H9 (cell line): ENCODE data around the gene PLXNA4. TPM values are rescaled to one million over a fixed set of nuclear protein-coding genes. Genes with fewer than 3 reads are reported as not detected.

Experiments used
- DNase-seq: peaks from one replicate; pipeline ENCODE4 v3.0.0-alpha.2; 2017
- H2AFZ ChIP-seq: one replicate; pipeline ENCODE4 v1.6.1; 2013; ENCODE audit warnings: mild to moderate bottlenecking, low read length, control low read depth, moderate library complexity
- H2AK5ac ChIP-seq: 2 replicates; pipeline ENCODE4 v1.6.1; 2013; ENCODE audit warnings: low read length, control low read depth, mixed read lengths; ENCODE audit not compliant: insufficient read length
- H2BK120ac ChIP-seq: one replicate; pipeline ENCODE4 v1.6.1; 2013; ENCODE audit warnings: low read depth, mild to moderate bottlenecking, low read length, control low read depth, inconsistent platforms; ENCODE audit not compliant: poor library complexity, severe bottlenecking
- H2BK12ac ChIP-seq: 2 replicates; pipeline ENCODE4 v1.6.1; 2013; ENCODE audit warnings: low read length, control low read depth, mixed read lengths, low read depth; ENCODE audit not compliant: insufficient read length
- H2BK15ac ChIP-seq: 2 replicates; pipeline ENCODE4 v1.6.1; 2013; ENCODE audit warnings: low read depth, low read length, control low read depth
- H2BK20ac ChIP-seq: one replicate; pipeline ENCODE4 v1.6.1; 2013; ENCODE audit warnings: low read depth, mild to moderate bottlenecking, low read length, control low read depth, inconsistent platforms; ENCODE audit not compliant: poor library complexity, severe bottlenecking
- H2BK5ac ChIP-seq: 2 replicates; pipeline ENCODE4 v1.6.1; 2013; ENCODE audit warnings: low read length, control low read depth, mixed read lengths; ENCODE audit not compliant: insufficient read length
- H3K14ac ChIP-seq: 2 replicates; pipeline ENCODE4 v1.6.1; 2013; ENCODE audit warnings: low read length, control low read depth; ENCODE audit not compliant: insufficient read depth
- H3K18ac ChIP-seq: 2 replicates; pipeline ENCODE4 v1.6.1; 2013; ENCODE audit warnings: low read depth, mild to moderate bottlenecking, mixed read lengths, low read length, control low read depth; ENCODE audit not compliant: insufficient read length
- H3K23ac ChIP-seq: 2 replicates; pipeline ENCODE4 v1.6.1; 2013; ENCODE audit warnings: low read length, control low read depth, mixed read lengths, low read depth; ENCODE audit not compliant: insufficient read length
- H3K23me2 ChIP-seq: 2 replicates; pipeline ENCODE4 v1.6.1; 2013; ENCODE audit warnings: low read depth, mild to moderate bottlenecking, mixed read lengths, low read length, control low read depth; ENCODE audit not compliant: insufficient read length, poor library complexity, severe bottlenecking
- H3K27ac ChIP-seq: 2 replicates; pipeline ENCODE4 v1.5.1; 2013; ENCODE audit warnings: low read length, control low read depth, mixed read lengths, low read depth; ENCODE audit not compliant: insufficient read length
- H3K27me3 ChIP-seq: 2 replicates; pipeline ENCODE4 v1.6.1; 2013; ENCODE audit warnings: low read length, control low read depth, inconsistent platforms; ENCODE audit not compliant: insufficient read depth
- H3K4ac ChIP-seq: 2 replicates; pipeline ENCODE4 v1.6.1; 2013; ENCODE audit warnings: low read depth, mild to moderate bottlenecking, control low read depth, inconsistent platforms, low read length, moderate library complexity
- H3K4me1 ChIP-seq: 2 replicates; pipeline ENCODE4 v1.6.1; 2013; ENCODE audit warnings: low read length, control low read depth, inconsistent platforms; ENCODE audit not compliant: insufficient read depth
- H3K4me2 ChIP-seq: 2 replicates; pipeline ENCODE4 v1.6.1; 2013; ENCODE audit warnings: low read length, control low read depth, mixed read lengths; ENCODE audit not compliant: insufficient read length, insufficient read depth
- H3K56ac ChIP-seq: 2 replicates; pipeline ENCODE4 v1.6.1; 2013; ENCODE audit warnings: low read depth, mild to moderate bottlenecking, mixed read lengths, low read length, control low read depth; ENCODE audit not compliant: insufficient read length
- H3K79me1 ChIP-seq: 2 replicates; pipeline ENCODE4 v1.6.1; 2013; ENCODE audit warnings: low read depth, mild to moderate bottlenecking, moderate library complexity, low read length, control low read depth, inconsistent platforms; ENCODE audit not compliant: insufficient read depth, poor library complexity, severe bottlenecking
- H3K79me2 ChIP-seq: 2 replicates; pipeline ENCODE4 v1.6.1; 2013; ENCODE audit warnings: low read length, control low read depth, inconsistent platforms; ENCODE audit not compliant: insufficient read depth
- H3K9ac ChIP-seq: 2 replicates; pipeline ENCODE4 v1.6.1; 2013; ENCODE audit warnings: low read length, control low read depth, mixed read lengths; ENCODE audit not compliant: insufficient read length; ENCODE audit errors: extremely low read depth
- H3K9me3 ChIP-seq: one replicate; pipeline ENCODE4 v1.6.1; 2013; ENCODE audit warnings: low read depth, low read length, inconsistent platforms; ENCODE audit not compliant: control insufficient read depth
- H3T11ph ChIP-seq: one replicate; pipeline ENCODE4 v1.6.1; 2013; ENCODE audit warnings: mild to moderate bottlenecking, low read length, control low read depth, inconsistent platforms
- H4K20me1 ChIP-seq: one replicate; pipeline ENCODE4 v1.6.1; 2013; ENCODE audit not compliant: control insufficient read depth, insufficient read length, insufficient read depth
- H4K5ac ChIP-seq: 2 replicates; pipeline ENCODE4 v1.6.1; 2013; ENCODE audit warnings: low read depth, mild to moderate bottlenecking, mixed read lengths, low read length, control low read depth; ENCODE audit not compliant: insufficient read length
- H4K8ac ChIP-seq: replicated peaks from 2 replicates; pipeline ENCODE4 v1.6.1; 2013; ENCODE audit warnings: low read length, control low read depth, mixed read lengths, low read depth; ENCODE audit not compliant: insufficient read length
- H4K91ac ChIP-seq: 2 replicates; pipeline ENCODE4 v1.6.1; 2013; ENCODE audit warnings: low read depth, mild to moderate bottlenecking, moderate library complexity, mixed read lengths, low read length, control low read depth; ENCODE audit not compliant: insufficient read length
- H3K27ac Mint-ChIP-seq, 3 experiments: 2 replicates in 2 of 3; 3 replicates in 1 of 3; pipeline ENCODE4 v1.8.0; 2020 to 2021; ENCODE audit warnings: mixed read lengths in 3 of 3, mild to moderate bottlenecking in 1 of 3, moderate library complexity in 1 of 3
- H3K27me3 Mint-ChIP-seq: 2 replicates; pipeline ENCODE4 v1.8.0; 2021; ENCODE audit warnings: low read depth, mild to moderate bottlenecking, moderate library complexity, mixed read lengths
- H3K36me3 Mint-ChIP-seq, 3 experiments: 2 replicates in 2 of 3; 3 replicates in 1 of 3; pipeline ENCODE4 v1.8.0; 2020 to 2021; ENCODE audit warnings: low read depth in 3 of 3, mixed read lengths in 3 of 3; ENCODE audit not compliant: insufficient read depth in 1 of 3
- H3K4me1 Mint-ChIP-seq, 2 experiments: 2 replicates each; pipeline ENCODE4 v1.8.0; 2020; ENCODE audit warnings: mixed read lengths in 2 of 2
- H3K4me3 Mint-ChIP-seq, 2 experiments: 2 replicates in 1 of 2; 3 replicates in 1 of 2; pipeline ENCODE4 v1.8.0; 2020 to 2021; ENCODE audit warnings: mild to moderate bottlenecking in 2 of 2, mixed read lengths in 2 of 2, moderate library complexity in 1 of 2
- H3K9me3 Mint-ChIP-seq, 2 experiments: 2 replicates in 1 of 2; 3 replicates in 1 of 2; pipeline ENCODE4 v1.8.0; 2020; ENCODE audit warnings: mild to moderate bottlenecking in 2 of 2, mixed read lengths in 2 of 2, moderate library complexity in 1 of 2
- WGBS: extraction: QIAGEN DNeasy Blood & Tissue Kit; methylation state at CpG from one replicate; pipeline ENCODE4 v1.1.7; 2013; ENCODE audit warnings: missing lambda C conversion rate, low lambda C conversion rate, mixed read lengths; ENCODE audit not compliant: insufficient read length; ENCODE audit errors: extremely low coverage; 5-methylcytosine and 5-hydroxymethylcytosine counted together
- total RNA-seq: library from RNA; stranded (reverse); gene quantifications from 2 replicates; pipeline ENCODE4 v1.2.1, GENCODE V29; 2021
- TF ChIP-seq, protein P1 (sequence below): fragments of 200-600 bp; sonication (generic); conservative IDR thresholded peaks from 3 replicates; pipeline ENCODE4 v1.8.0; 2021; ENCODE audit warnings: antibody characterized with exemption, mild to moderate bottlenecking

Gene PLXNA4
- total RNA-seq, 1 experiment from 2014 or later, result 0.35 TPM

- Histone ChIP-seq H3K79me1 (no peaks in the 10 kb centered on the region), H3K56ac (no peak overlapping the region), H4K5ac (no peak overlapping the region), H3K18ac (no peak overlapping the region), H2BK20ac (no peak overlapping the region), H4K20me1 (no peaks in the 10 kb centered on the region), H3K4me1 (no peaks in the 10 kb centered on the region), H4K8ac (no peak overlapping the region), H3K4me2 (no peak overlapping the region), H3T11ph (no peak overlapping the region), H2BK120ac (no peak overlapping the region), H3K23ac (no peak overlapping the region), H4K91ac (no peak overlapping the region), H3K9me3 (no peaks in the 10 kb centered on the region), H2AFZ (no peak overlapping the region), H3K27me3 (no peaks in the 10 kb centered on the region), H2BK15ac (no peak overlapping the region), H3K4ac (no peak overlapping the region), H2BK5ac (no peak overlapping the region), H3K23me2 (no peaks in the 10 kb centered on the region), H2AK5ac (no peak overlapping the region), H3K9ac (no peak overlapping the region), H2BK12ac (no peak overlapping the region), H3K27ac (no peak overlapping the region), H3K79me2 (no peaks in the 10 kb centered on the region), H3K14ac (no peak overlapping the region)
- Mint-ChIP-seq H3K4me1 (no peaks in the 10 kb centered on the region), H3K4me3 (no peak overlapping the region), H3K27ac (no peak overlapping the region), H3K27me3 (peaks cover 13% of the 10 kb centered on the region), H3K9me3 (no peaks in the 10 kb centered on the region), H3K36me3 (no peaks in the 10 kb centered on the region)
- TF ChIP-seq, protein P1, sequence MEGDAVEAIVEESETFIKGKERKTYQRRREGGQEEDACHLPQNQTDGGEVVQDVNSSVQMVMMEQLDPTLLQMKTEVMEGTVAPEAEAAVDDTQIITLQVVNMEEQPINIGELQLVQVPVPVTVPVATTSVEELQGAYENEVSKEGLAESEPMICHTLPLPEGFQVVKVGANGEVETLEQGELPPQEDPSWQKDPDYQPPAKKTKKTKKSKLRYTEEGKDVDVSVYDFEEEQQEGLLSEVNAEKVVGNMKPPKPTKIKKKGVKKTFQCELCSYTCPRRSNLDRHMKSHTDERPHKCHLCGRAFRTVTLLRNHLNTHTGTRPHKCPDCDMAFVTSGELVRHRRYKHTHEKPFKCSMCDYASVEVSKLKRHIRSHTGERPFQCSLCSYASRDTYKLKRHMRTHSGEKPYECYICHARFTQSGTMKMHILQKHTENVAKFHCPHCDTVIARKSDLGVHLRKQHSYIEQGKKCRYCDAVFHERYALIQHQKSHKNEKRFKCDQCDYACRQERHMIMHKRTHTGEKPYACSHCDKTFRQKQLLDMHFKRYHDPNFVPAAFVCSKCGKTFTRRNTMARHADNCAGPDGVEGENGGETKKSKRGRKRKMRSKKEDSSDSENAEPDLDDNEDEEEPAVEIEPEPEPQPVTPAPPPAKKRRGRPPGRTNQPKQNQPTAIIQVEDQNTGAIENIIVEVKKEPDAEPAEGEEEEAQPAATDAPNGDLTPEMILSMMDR, result no peak
- DNase-seq, result no peak
- no CpG with 5 or more reads among the region's 1 CpG for WGBS
Observed at GRCh38 chr7:132257253-132257652, 319.0 kb downstream of the PLXNA4 start.
